HepG2 (cell line): ENCODE data around the gene AEBP1.

Experiments
- CEBPZ ChIP-seq: IDR thresholded peaks from 2 replicates; pipeline ENCODE4 v1.6.1; 2012; ENCODE audit warnings: low read length, improper control_type of control experiment
- CTCF ChIP-seq: sonication (generic); formaldehyde crosslinking; IDR thresholded peaks from 2 replicates; pipeline ENCODE4 v1.5.0; 2020; ENCODE audit warnings: mild to moderate bottlenecking, missing genetic modification reagents, moderate library complexity
- EZH2 ChIP-seq: conservative IDR thresholded peaks from 2 replicates; pipeline ENCODE4 v1.6.1; 2012; ENCODE audit warnings: mild to moderate bottlenecking, low read depth, low read length, moderate library complexity
- FOXM1 ChIP-seq: sonication (generic); formaldehyde crosslinking; IDR thresholded peaks from 2 replicates; pipeline ENCODE4 v1.5.0; 2020; ENCODE audit warnings: missing genetic modification reagents
- KDM5A ChIP-seq: fragments of 200-600 bp; sonication (generic); IDR thresholded peaks from 2 replicates; pipeline ENCODE4 v1.7.0; 2018; ENCODE audit warnings: antibody characterized with exemption, mild to moderate bottlenecking, low read length, borderline replicate concordance
- SP2 ChIP-seq: sonication (generic); formaldehyde crosslinking; IDR thresholded peaks from 2 replicates; pipeline ENCODE4 v1.5.1; 2020; ENCODE audit warnings: mild to moderate bottlenecking, missing genetic modification reagents

GRCh38 chr7:44154703-44155102 lies 50.6 kb downstream of the AEBP1 start:
- TF ChIP-seq EZH2 (no peak), CTCF (CRISPR knock-in tag) (no peak), FOXM1 (CRISPR knock-in tag) (no peak), KDM5A (no peak), CEBPZ (no peak), SP2 (CRISPR knock-in tag) (no peak)
